Endothelial cell of umbilical vein (primary cell): ENCODE results near the gene PIWIL4. TPM values are rescaled to one million over a fixed set of nuclear protein-coding genes. Genes with fewer than 3 reads are reported as not detected.

ENCODE experiments used
- BruUV-seq: library from RNA; stranded (reverse); fragments of 400-500 nt; replicated peaks from 2 replicates; lab custom pipeline; 2021; lab: Mats Ljungman, UMichigan
- CTCF ChIA-PET: fragments of 300-600, 350-600 bp; sonication (Branson Sonifier 250); formaldehyde crosslinking; loops from one replicate; lab custom pipeline; 2021; ENCODE audit warnings: antibody characterized with exemption, inconsistent platforms; lab: Charles Lee
- POLR2A ChIA-PET: fragments of 300-600, 350-600 bp; sonication (Branson Sonifier 250); formaldehyde crosslinking; loops from one replicate; lab custom pipeline; 2021; ENCODE audit warnings: antibody characterized with exemption, inconsistent platforms; lab: Charles Lee
- DNase-seq: peaks from one replicate; pipeline ENCODE4 v3.0.0-alpha.2; 2011; ENCODE audit warnings: low read depth, low spot score
- FAIRE-seq: peaks from 2 replicates; lab custom pipeline; 2011; peaks lifted over from hg19 to GRCh38; lab: Jason Lieb, UNC
- H2AFZ ChIP-seq: 2 replicates; pipeline ENCODE4 v1.6.0; 2012; ENCODE audit warnings: low read depth, low read length, control low read depth, inconsistent platforms
- H3K27ac ChIP-seq: 2 replicates; pipeline ENCODE4 v1.5.1; 2011; ENCODE audit warnings: low read depth, mild to moderate bottlenecking, control low read depth, low read length, moderate library complexity; ENCODE audit not compliant: insufficient read depth
- H3K27me3 ChIP-seq, 2 experiments: 2 replicates each; pipeline versions ENCODE4 v1.6.0 to v1.6.1; 2011; ENCODE audit warnings: low read length in 2 of 2, mixed read lengths in 1 of 2; ENCODE audit not compliant: control insufficient read depth in 2 of 2, insufficient read depth in 2 of 2
- H3K36me3 ChIP-seq, 2 experiments: 2 replicates in 1 of 2; 3 replicates in 1 of 2; pipeline ENCODE4 v1.5.1; 2011; ENCODE audit warnings: low read length in 2 of 2, mild to moderate bottlenecking in 1 of 2, moderate library complexity in 1 of 2; ENCODE audit not compliant: control insufficient read depth in 2 of 2, insufficient read depth in 2 of 2; ENCODE audit errors: extremely low read depth in 1 of 2
- H3K4me1 ChIP-seq: 3 replicates; pipeline ENCODE4 v1.5.1; 2011; ENCODE audit warnings: mild to moderate bottlenecking, low read length; ENCODE audit not compliant: control insufficient read depth, insufficient read depth; ENCODE audit errors: extremely low read depth
- H3K4me2 ChIP-seq: 2 replicates; pipeline ENCODE4 v1.6.1; 2011; ENCODE audit warnings: low read length, control low read depth, mixed read lengths; ENCODE audit not compliant: insufficient read depth
- H3K4me3 ChIP-seq, 3 experiments: fragments of 200-600 bp in 1 of 3; sonication (generic), shearing (Covaris generic) in 1 of 3; replicated peaks in 1 of 3; 2 replicates each; pipeline ENCODE4 v1.5.1; 2011 to 2016; ENCODE audit warnings: control low read depth in 3 of 3, low read length in 3 of 3, mild to moderate bottlenecking in 2 of 3, inconsistent platforms in 1 of 3, low read depth in 1 of 3, moderate library complexity in 1 of 3; ENCODE audit not compliant: insufficient read depth in 1 of 3
- H3K79me2 ChIP-seq: 2 replicates; pipeline ENCODE4 v1.6.0; 2012; ENCODE audit warnings: low read length, inconsistent platforms; ENCODE audit not compliant: control insufficient read depth, insufficient read depth
- H3K9ac ChIP-seq: replicated peaks from 2 replicates; pipeline ENCODE3; 2011; ENCODE audit warnings: low read length, control low read depth; ENCODE audit not compliant: insufficient read depth; ENCODE audit errors: extremely low read depth
- H3K9me1 ChIP-seq: replicated peaks from 3 replicates; pipeline ENCODE4 v1.6.0; 2011; ENCODE audit warnings: mild to moderate bottlenecking, low read length; ENCODE audit not compliant: control insufficient read depth, insufficient read depth; ENCODE audit errors: extremely low read depth
- H3K9me3 ChIP-seq: replicated peaks from 2 replicates; pipeline ENCODE4 v1.5.1; 2012; ENCODE audit warnings: low read length, inconsistent platforms; ENCODE audit not compliant: control insufficient read depth, insufficient read depth
- H4K20me1 ChIP-seq: replicated peaks from 2 replicates; pipeline ENCODE3; 2011; ENCODE audit warnings: mild to moderate bottlenecking, low read length; ENCODE audit not compliant: control insufficient read depth, insufficient read depth; ENCODE audit errors: extremely low read depth
- EZH2 ChIP-seq: IDR thresholded peaks from 2 replicates; pipeline ENCODE4 v1.6.1; 2012; ENCODE audit warnings: borderline replicate concordance, low read depth, mild to moderate bottlenecking, moderate library complexity, low read length, inconsistent platforms; ENCODE audit not compliant: severe bottlenecking
- FOS ChIP-seq: IDR thresholded peaks from 2 replicates; pipeline ENCODE4 v1.6.1; 2011; ENCODE audit warnings: mild to moderate bottlenecking, low read length, moderate library complexity, borderline replicate concordance; ENCODE audit not compliant: insufficient read depth
- GATA2 ChIP-seq: IDR thresholded peaks from 2 replicates; pipeline ENCODE4 v1.7.0; 2011; ENCODE audit warnings: low read depth, mild to moderate bottlenecking, moderate library complexity, mixed read lengths, low read length; ENCODE audit not compliant: insufficient read length, insufficient read depth
- MYC ChIP-seq: IDR thresholded peaks from one replicate; pipeline ENCODE4 v1.6.1; 2011; ENCODE audit warnings: mild to moderate bottlenecking, low read depth, low read length
- POLR2A ChIP-seq: IDR thresholded peaks from 2 replicates; pipeline ENCODE4 v1.6.1; 2012; ENCODE audit warnings: low read depth, mild to moderate bottlenecking, control low read depth, low read length
- POLR2AphosphoS5 ChIP-seq: IDR thresholded peaks from 2 replicates; pipeline ENCODE4 v1.6.1; 2012; ENCODE audit warnings: low read depth, mild to moderate bottlenecking, control low read depth, low read length, moderate library complexity; ENCODE audit not compliant: insufficient read depth
- dilution Hi-C: fragments of 300-500 bp; cut with MboI; formaldehyde crosslinking; loops from one replicate; pipeline ENCODE4 v1.15.0; 2019; ENCODE audit warnings: low sequenced_read_pairs; ENCODE audit not compliant: extremely low pct_ligation_motif_present
- intact Hi-C: fragments of 100-400 bp; cut with micrococcal nuclease; formaldehyde crosslinking; loops from one replicate; pipeline ENCODE4 v1.10.0; 2022
- polyA plus RNA-seq, 4 experiments: library from polyadenylated mRNA; depleted of rRNA in 3 of 4; stranded (reverse) in 3 of 4; unstranded in 1 of 4; fragments of >200 nt; gene quantifications; 2 replicates each; pipeline versions ENCODE4 v1.2.1 to v1.2.3, GENCODE V29; 2011 to 2012; ENCODE audit warnings: missing spikeins in 1 of 4
- total RNA-seq: library from RNA; stranded (reverse); gene quantifications from 2 replicates; pipeline ENCODE4 v1.2.3, GENCODE V29; 2021
- TF ChIP-seq, protein P1 (sequence below): IDR thresholded peaks from 2 replicates; pipeline ENCODE4 v1.6.1; 2011; ENCODE audit not compliant: insufficient read depth, insufficient read length

PIWIL4 gene
- total and polyA plus RNA-seq, 2 donors (not counting 3 experiments of a cell fraction or from before 2014, with no cell fraction given) = 0.55 to 0.64 TPM

DNA sequence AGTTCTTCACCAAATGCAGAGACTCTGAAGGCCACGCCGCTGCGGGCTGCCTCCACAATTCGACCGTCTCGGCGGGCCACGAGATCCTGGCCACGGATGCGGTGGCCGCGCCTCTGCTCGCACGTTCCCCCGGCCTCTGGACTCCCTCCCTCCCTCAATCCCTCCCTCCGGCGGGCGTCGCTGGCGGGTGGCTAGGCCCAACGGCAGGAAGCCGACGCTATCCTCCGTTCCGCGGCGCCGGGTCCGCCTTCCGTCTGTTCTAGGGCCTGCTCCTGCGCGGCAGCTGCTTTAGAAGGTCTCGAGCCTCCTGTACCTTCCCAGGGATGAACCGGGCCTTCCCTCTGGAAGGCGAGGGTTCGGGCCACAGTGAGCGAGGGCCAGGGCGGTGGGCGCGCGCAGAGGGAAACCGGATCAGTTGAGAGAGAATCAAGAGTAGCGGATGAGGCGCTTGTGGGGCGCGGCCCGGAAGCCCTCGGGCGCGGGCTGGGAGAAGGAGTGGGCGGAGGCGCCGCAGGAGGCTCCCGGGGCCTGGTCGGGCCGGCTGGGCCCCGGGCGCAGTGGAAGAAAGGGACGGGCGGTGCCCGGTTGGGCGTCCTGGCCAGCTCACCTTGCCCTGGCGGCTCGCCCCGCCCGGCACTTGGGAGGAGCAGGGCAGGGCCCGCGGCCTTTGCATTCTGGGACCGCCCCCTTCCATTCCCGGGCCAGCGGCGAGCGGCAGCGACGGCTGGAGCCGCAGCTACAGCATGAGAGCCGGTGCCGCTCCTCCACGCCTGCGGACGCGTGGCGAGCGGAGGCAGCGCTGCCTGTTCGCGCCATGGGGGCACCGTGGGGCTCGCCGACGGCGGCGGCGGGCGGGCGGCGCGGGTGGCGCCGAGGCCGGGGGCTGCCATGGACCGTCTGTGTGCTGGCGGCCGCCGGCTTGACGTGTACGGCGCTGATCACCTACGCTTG is 23.2 kb upstream of the PIWIL4 start, which contains the start of gene FUT4:
Gene FUT4 (plus strand): TSS at position 227 of the 951 bp plus-strand sequence. CDS start 213 bp downstream, at position 440.
- Histone ChIP-seq H2AFZ (peak within 1 kb of the TSS; percentile 65), H3K36me3 (no peaks in the 10 kb centered on the region), H3K4me1 (peaks cover 12% of the 10 kb centered on the region), H3K4me3 (peak within 1 kb of the TSS; percentile 11 to 57 (median 41)), H3K79me2 (peaks cover 9% of the 10 kb centered on the region), H3K27me3 (peaks cover 4 to 9% of the 10 kb centered on the region in 2 experiments), H3K9me3 (no peaks in the 10 kb centered on the region), H3K27ac (peak within 1 kb of the TSS; percentile 55), H3K9ac (peak within 1 kb of the TSS; percentile 78), H4K20me1 (no peaks in the 10 kb centered on the region), H3K4me2 (peak within 1 kb of the TSS; percentile 45), H3K9me1 (no peaks in the 10 kb centered on the region)
- POLR2A ChIA-PET = no interaction called here
- intact Hi-C loops = loop anchor here (1.0 to 10.0 kb wide), 6 partner anchors 59 to 523 kb away; partner anchors contain the start of genes AMOTL1, CWC15 and KDM4D
- dilution Hi-C loops = no loop called here
- CTCF ChIA-PET = interaction anchor here (0.7 to 1.3 kb wide), 3 partner anchors 17 to 59 kb away, joined by 3 to 4 read pairs (median 3); no protein-coding TSS in a partner anchor
- peak; percentile 80 for DNase-seq
- BruUV-seq = no TSS peak
- peak; percentile 92 for FAIRE-seq
- TF ChIP-seq GATA2 (no peak), EZH2 (no peak), POLR2A (peak; percentile 76), POLR2AphosphoS5 (peak; percentile 24), MYC (no peak), FOS (no peak)
- TF ChIP-seq, protein P1, sequence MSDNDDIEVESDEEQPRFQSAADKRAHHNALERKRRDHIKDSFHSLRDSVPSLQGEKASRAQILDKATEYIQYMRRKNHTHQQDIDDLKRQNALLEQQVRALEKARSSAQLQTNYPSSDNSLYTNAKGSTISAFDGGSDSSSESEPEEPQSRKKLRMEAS = peak; percentile 10
